GM12865 (cell line): Measurements from ENCODE around the gene PLPP3.

ENCODE experiments used
- DNase-seq: peaks from one replicate; pipeline ENCODE4 v3.0.0; 2010; ENCODE audit warnings: low read depth
- H3K4me3 ChIP-seq: 2 replicates; pipeline ENCODE4 v1.5.1; 2011; ENCODE audit warnings: mild to moderate bottlenecking, low read depth, low read length, control low read depth
- CTCF ChIP-seq: IDR thresholded peaks from 2 replicates; pipeline ENCODE4 v1.5.1; 2011; ENCODE audit warnings: low read length, control low read depth, low read depth, inconsistent platforms; ENCODE audit not compliant: insufficient read depth; ENCODE audit errors: missing control alignments

PLPP3 gene

GRCh38 chr1:56591909-56592308 lies 12.5 kb upstream of the PLPP3 start:
- DNase-seq = no peak
- no peak for TF ChIP-seq CTCF
- H3K4me3 ChIP-seq = no peak overlapping the region

- H3K4me3 ChIP-seq = no peak overlapping the region
- no peak for TF ChIP-seq CTCF
- DNase-seq = no peak
Observed at GRCh38 chr1:56590520-56591011, 11.2 kb upstream of the PLPP3 start.

GRCh38 chr1:56589369-56589768 lies 10.0 kb upstream of the PLPP3 start:
- no peak for TF ChIP-seq CTCF
- no peak overlapping the region for H3K4me3 ChIP-seq
- no peak for DNase-seq

GRCh38 chr1:56586502-56586901 lies 7.1 kb upstream of the PLPP3 start:
- no peak for TF ChIP-seq CTCF
- DNase-seq = no peak
- no peak overlapping the region for H3K4me3 ChIP-seq

GRCh38 chr1:56585985-56586384 lies 6.6 kb upstream of the PLPP3 start:
- no peak for TF ChIP-seq CTCF
- H3K4me3 ChIP-seq = no peak overlapping the region
- no peak for DNase-seq

- H3K4me3 ChIP-seq = no peak overlapping the region
- peak; percentile 60 for TF ChIP-seq CTCF
- peak; percentile 47 for DNase-seq
Observed at GRCh38 chr1:56584910-56585528, 5.7 kb upstream of the PLPP3 start.

- no peak for TF ChIP-seq CTCF
- DNase-seq = no peak
- H3K4me3 ChIP-seq = no peak overlapping the region
Observed at GRCh38 chr1:56583957-56584468, 4.7 kb upstream of the PLPP3 start.
